NT2/D1 (cell line): Measurements from ENCODE around the gene FKBP10.

ENCODE experiments used
- DNase-seq: peaks from one replicate; pipeline ENCODE4 v3.0.0-alpha.2; 2011; ENCODE audit warnings: low read depth, low spot score
- H3K27me3 ChIP-seq: 2 replicates; pipeline ENCODE4 v1.6.0; 2011; ENCODE audit warnings: mild to moderate bottlenecking; ENCODE audit not compliant: insufficient read length, insufficient read depth
- H3K36me3 ChIP-seq: 2 replicates; pipeline ENCODE4 v1.6.1; 2011; ENCODE audit warnings: mild to moderate bottlenecking, low read length, mixed read lengths; ENCODE audit not compliant: insufficient read depth, insufficient read length
- H3K4me1 ChIP-seq: 2 replicates; pipeline ENCODE4 v1.5.1; 2011; ENCODE audit not compliant: insufficient read depth, insufficient read length
- H3K4me3 ChIP-seq: 2 replicates; pipeline ENCODE4 v1.5.1; 2011; ENCODE audit warnings: low read depth; ENCODE audit not compliant: insufficient read length
- H3K9ac ChIP-seq: 2 replicates; pipeline ENCODE4 v1.6.0; 2011; ENCODE audit warnings: low read depth; ENCODE audit not compliant: insufficient read length
- H3K9me3 ChIP-seq: 2 replicates; pipeline ENCODE4 v1.5.1; 2011; ENCODE audit warnings: mild to moderate bottlenecking, low read length; ENCODE audit not compliant: insufficient read depth
- SUZ12 ChIP-seq: IDR thresholded peaks from 2 replicates; pipeline ENCODE4 v1.6.1; 2011; ENCODE audit not compliant: insufficient read length, insufficient read depth; ENCODE audit errors: extremely low read depth
- YY1 ChIP-seq: IDR thresholded peaks from 2 replicates; pipeline ENCODE4 v1.6.1; 2011; ENCODE audit not compliant: insufficient read length, insufficient read depth
- ZNF274 ChIP-seq: IDR thresholded peaks from 2 replicates; pipeline ENCODE4 v1.6.1; 2011; ENCODE audit warnings: mild to moderate bottlenecking, low read depth, low read length

FKBP10 gene

GRCh38 chr17:41864836-41865595 is 52.2 kb downstream of the FKBP10 start, which contains the start of gene KLHL11:
KLHL11 (minus strand) TSS chr17:41865423; CDS start chr17:41865370, 53 bp downstream.
- peaks cover 8% of the 10 kb centered on the region for H3K4me1 ChIP-seq
- no peaks in the 10 kb centered on the region for H3K9me3 ChIP-seq
- H3K4me3 ChIP-seq: peak within 1 kb of the TSS; percentile 98
- TF ChIP-seq SUZ12 (no peak), YY1 (peak; percentile 81), ZNF274 (no peak)
- peak; percentile 80 for DNase-seq
- H3K27me3 ChIP-seq: no peaks in the 10 kb centered on the region
- H3K9ac ChIP-seq: peak within 1 kb of the TSS; percentile 99
- H3K36me3 ChIP-seq: peaks cover 38% of the 10 kb centered on the region

- TF ChIP-seq SUZ12 (no peak), YY1 (no peak), ZNF274 (no peak)
- no peaks in the 10 kb centered on the region for H3K9me3 ChIP-seq
- DNase-seq: no peak
- H3K36me3 ChIP-seq: peaks cover 43% of the 10 kb centered on the region
- H3K9ac ChIP-seq: no peak overlapping the region
- H3K4me3 ChIP-seq: no peak overlapping the region
- no peaks in the 10 kb centered on the region for H3K27me3 ChIP-seq
- H3K4me1 ChIP-seq: peaks cover 8% of the 10 kb centered on the region
Observed at GRCh38 chr17:41865596-41865893, 52.7 kb downstream of the FKBP10 start.

- no peak for TF ChIP-seq ZNF274
- TF ChIP-seq SUZ12: no peak
- no peak for TF ChIP-seq YY1
- no peak for DNase-seq
- Histone ChIP-seq H3K9ac (no peak overlapping the region), H3K4me1 (peaks cover under 1% of the 10 kb centered on the region), H3K4me3 (no peak overlapping the region), H3K27me3 (no peaks in the 10 kb centered on the region), H3K36me3 (peaks cover 66% of the 10 kb centered on the region), H3K9me3 (no peaks in the 10 kb centered on the region)
Observed at GRCh38 chr17:41868568-41868967, 55.8 kb downstream of the FKBP10 start.

GRCh38 chr17:41869426-41869825 is 56.6 kb downstream of the FKBP10 start:
- Histone ChIP-seq H3K9me3 (no peaks in the 10 kb centered on the region), H3K36me3 (peaks cover 75% of the 10 kb centered on the region), H3K27me3 (no peaks in the 10 kb centered on the region), H3K4me1 (no peaks in the 10 kb centered on the region), H3K9ac (no peak overlapping the region), H3K4me3 (no peak overlapping the region)
- TF ChIP-seq SUZ12 (no peak), YY1 (no peak), ZNF274 (no peak)
- DNase-seq: no peak

GRCh38 chr17:41870097-41870496 is 57.3 kb downstream of the FKBP10 start:
- Histone ChIP-seq H3K9me3 (peaks cover 2% of the 10 kb centered on the region; the same call in 1 of the 2 replicates), H3K27me3 (no peaks in the 10 kb centered on the region), H3K36me3 (peaks cover 80% of the 10 kb centered on the region), H3K4me3 (no peak overlapping the region), H3K9ac (no peak overlapping the region), H3K4me1 (no peaks in the 10 kb centered on the region)
- DNase-seq: no peak
- TF ChIP-seq SUZ12: no peak
- TF ChIP-seq ZNF274: no peak
- no peak for TF ChIP-seq YY1

GRCh38 chr17:41870627-41871026 is 57.8 kb downstream of the FKBP10 start:
- Histone ChIP-seq H3K27me3 (no peaks in the 10 kb centered on the region), H3K36me3 (peaks cover 81% of the 10 kb centered on the region), H3K9me3 (peaks cover 4% of the 10 kb centered on the region; the same call in 1 of the 2 replicates), H3K9ac (no peak overlapping the region), H3K4me3 (no peak overlapping the region), H3K4me1 (no peaks in the 10 kb centered on the region)
- no peak for DNase-seq
- TF ChIP-seq SUZ12 (no peak), ZNF274 (no peak), YY1 (no peak)

- no peaks in the 10 kb centered on the region for H3K27me3 ChIP-seq
- peaks cover 78% of the 10 kb centered on the region for H3K36me3 ChIP-seq
- peaks cover 4% of the 10 kb centered on the region; the same call in 1 of the 2 replicates for H3K9me3 ChIP-seq
- DNase-seq: no peak
- no peak overlapping the region for H3K4me3 ChIP-seq
- no peak overlapping the region for H3K9ac ChIP-seq
- TF ChIP-seq ZNF274 (no peak), YY1 (no peak), SUZ12 (no peak)
- H3K4me1 ChIP-seq: no peaks in the 10 kb centered on the region
Observed at GRCh38 chr17:41871789-41872188, 59.0 kb downstream of the FKBP10 start.
